Erythroblast (primary cell): Measurements from ENCODE around the gene GRIK5.

Experiments used
- GATA1 ChIP-seq: IDR thresholded peaks from 2 replicates; pipeline ENCODE4 v1.6.1; 2011; ENCODE audit warnings: low read depth, mild to moderate bottlenecking, control low read depth, low read length, moderate library complexity
- POLR2A ChIP-seq: IDR thresholded peaks from 2 replicates; pipeline ENCODE4 v1.6.1; 2011; ENCODE audit warnings: mild to moderate bottlenecking, low read length

GRCh38 chr19:41994994-41995958 lies 74.7 kb downstream of the GRIK5 start:
- TF ChIP-seq POLR2A (no peak), GATA1 (no peak)
